GM12874 (cell line): ENCODE measurements around the gene CDC14B.

Source experiments
- TF ChIP-seq, protein P1 (sequence below): IDR thresholded peaks from 2 replicates; pipeline ENCODE4 v1.5.1; 2011; ENCODE audit warnings: low read depth, mild to moderate bottlenecking, control low read depth, low read length, moderate library complexity; ENCODE audit not compliant: insufficient read depth

The CDC14B gene

DNA sequence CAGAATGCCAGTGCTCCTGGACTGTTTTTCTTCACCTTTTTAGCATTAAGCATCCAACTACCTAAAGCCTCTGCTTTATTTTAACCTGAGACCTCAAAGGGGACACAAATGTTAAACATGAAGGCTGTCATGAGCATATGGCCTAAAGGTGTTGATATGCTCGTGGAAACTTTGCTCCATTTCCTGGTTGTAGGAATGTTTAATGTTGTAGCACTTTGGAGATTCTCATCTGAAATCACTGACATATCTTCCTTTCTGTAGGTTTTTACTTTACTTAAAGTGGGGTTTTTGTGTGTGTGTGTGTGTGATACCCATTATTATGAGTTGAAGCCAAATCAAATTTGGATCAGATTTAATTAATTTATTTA lies 132.6 kb downstream of the CDC14B start:
- TF ChIP-seq, protein P1, sequence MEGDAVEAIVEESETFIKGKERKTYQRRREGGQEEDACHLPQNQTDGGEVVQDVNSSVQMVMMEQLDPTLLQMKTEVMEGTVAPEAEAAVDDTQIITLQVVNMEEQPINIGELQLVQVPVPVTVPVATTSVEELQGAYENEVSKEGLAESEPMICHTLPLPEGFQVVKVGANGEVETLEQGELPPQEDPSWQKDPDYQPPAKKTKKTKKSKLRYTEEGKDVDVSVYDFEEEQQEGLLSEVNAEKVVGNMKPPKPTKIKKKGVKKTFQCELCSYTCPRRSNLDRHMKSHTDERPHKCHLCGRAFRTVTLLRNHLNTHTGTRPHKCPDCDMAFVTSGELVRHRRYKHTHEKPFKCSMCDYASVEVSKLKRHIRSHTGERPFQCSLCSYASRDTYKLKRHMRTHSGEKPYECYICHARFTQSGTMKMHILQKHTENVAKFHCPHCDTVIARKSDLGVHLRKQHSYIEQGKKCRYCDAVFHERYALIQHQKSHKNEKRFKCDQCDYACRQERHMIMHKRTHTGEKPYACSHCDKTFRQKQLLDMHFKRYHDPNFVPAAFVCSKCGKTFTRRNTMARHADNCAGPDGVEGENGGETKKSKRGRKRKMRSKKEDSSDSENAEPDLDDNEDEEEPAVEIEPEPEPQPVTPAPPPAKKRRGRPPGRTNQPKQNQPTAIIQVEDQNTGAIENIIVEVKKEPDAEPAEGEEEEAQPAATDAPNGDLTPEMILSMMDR, result no peak

- TF ChIP-seq, protein P1, result no peak
Measured at GRCh38 chr9:96486386-96487028, 133.1 kb downstream of the CDC14B start.

DNA sequence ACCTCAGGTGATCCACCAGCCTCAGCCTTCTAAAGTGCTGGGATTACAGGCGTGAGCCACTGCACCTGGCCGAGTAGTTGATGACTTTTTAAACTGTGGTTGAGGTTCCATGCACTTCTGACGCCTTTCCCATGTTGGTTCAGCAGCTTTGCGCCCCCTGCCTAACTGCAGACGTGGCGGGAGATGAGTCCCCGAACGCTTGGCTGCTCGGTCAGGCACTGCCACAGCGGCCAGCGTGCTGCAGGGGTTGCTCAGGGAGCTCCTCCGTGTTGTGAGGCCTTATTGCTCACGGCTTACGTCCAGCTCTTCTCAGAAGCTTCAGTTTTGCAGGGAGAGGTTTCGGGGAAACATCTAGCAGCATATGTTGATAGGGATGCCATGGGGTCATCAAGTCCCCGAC lies 134.4 kb downstream of the CDC14B start:
- TF ChIP-seq, protein P1, result no peak

GRCh38 chr9:96484521-96484931 lies 135.1 kb downstream of the CDC14B start:
- TF ChIP-seq, protein P1, result no peak

GRCh38 chr9:96483733-96484390 lies 135.8 kb downstream of the CDC14B start:
- TF ChIP-seq, protein P1, result no peak

- TF ChIP-seq, protein P1, result no peak
Measured at GRCh38 chr9:96483197-96483596, 136.4 kb downstream of the CDC14B start.

DNA sequence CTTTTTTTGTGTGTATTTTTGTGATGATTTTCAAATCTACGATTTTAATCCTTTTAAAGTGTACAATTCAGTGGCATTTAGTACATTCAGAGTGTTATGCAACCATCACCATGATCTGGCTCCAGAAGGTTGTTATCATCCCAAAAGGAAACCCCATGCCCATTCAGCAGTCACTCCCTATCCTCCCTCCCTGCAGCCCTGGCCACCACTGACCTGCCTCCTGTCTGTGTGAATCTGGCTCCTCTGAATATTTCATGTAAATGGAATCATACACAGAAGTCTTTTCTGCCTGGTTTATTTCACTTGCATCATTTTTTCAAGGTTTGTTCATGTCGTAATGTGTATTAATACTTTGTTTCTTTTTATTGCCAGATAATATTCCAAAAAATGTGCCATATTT lies 137.2 kb downstream of the CDC14B start:
- TF ChIP-seq, protein P1, result no peak
